Esophagus muscularis mucosa (tissue), 4 donors: ENCODE measurements around the gene SAXO1. TPM values are rescaled to one million over a fixed set of nuclear protein-coding genes. Genes with fewer than 3 reads are reported as not detected.

Source experiments
- DNase-seq: peaks from one replicate; pipeline ENCODE4 v3.0.0-alpha.2; 2017; ENCODE audit errors: extremely low spot score
- H3K27ac ChIP-seq, 4 donors: fragments of 200-600 bp; sonication (generic); replicated peaks in 1 of 4; 1 replicate in 3 of 4; 2 replicates in 1 of 4; pipeline ENCODE4 v1.5.1; 2016 to 2019; ENCODE audit warnings: mild to moderate bottlenecking in 1 of 4
- H3K27me3 ChIP-seq, 4 donors: fragments of 200-600 bp; sonication (generic); one replicate each; pipeline versions ENCODE4 v1.5.1 to v1.6.0; 2016 to 2019
- H3K36me3 ChIP-seq, 4 donors: fragments of 200-600 bp; sonication (generic); one replicate each; pipeline ENCODE4 v1.5.1; 2016 to 2019
- H3K4me1 ChIP-seq, 4 donors: fragments of 200-600 bp; sonication (generic); one replicate each; pipeline ENCODE4 v1.5.1; 2016 to 2019
- H3K4me3 ChIP-seq, 4 donors: fragments of 200-600 bp; sonication (generic); 1 replicate in 2 of 4; 2 replicates in 2 of 4; pipeline ENCODE4 v1.5.1; 2016 to 2019; ENCODE audit warnings: mild to moderate bottlenecking in 4 of 4, moderate library complexity in 1 of 4
- H3K9me3 ChIP-seq, 4 donors: fragments of 200-600 bp; sonication (generic); 1 replicate in 3 of 4; 2 replicates in 1 of 4; pipeline ENCODE4 v1.5.1; 2016 to 2019
- CTCF ChIP-seq, 3 experiments: fragments of 200-600 bp in 2 of 3; fragments of 450-650 bp in 1 of 3; sonication (generic) in 2 of 3; IDR thresholded peaks; one replicate each; pipeline ENCODE4 v1.5.1; 2017 to 2019; ENCODE audit warnings: antibody characterized with exemption in 3 of 3, mild to moderate bottlenecking in 2 of 3, moderate library complexity in 1 of 3
- EP300 ChIP-seq: sonication (generic); formaldehyde crosslinking; IDR thresholded peaks from one replicate; pipeline ENCODE4 v1.6.1; 2017; ENCODE audit warnings: antibody characterized with exemption
- POLR2A ChIP-seq: fragments of 450-650 bp; IDR thresholded peaks from one replicate; pipeline ENCODE4 v1.6.1; 2017; ENCODE audit warnings: antibody characterized with exemption, moderate library complexity, mild to moderate bottlenecking, low read depth
- POLR2AphosphoS5 ChIP-seq, 2 donors: sonication (generic); formaldehyde crosslinking; IDR thresholded peaks; one replicate each; pipeline ENCODE4 v1.6.1; 2017; ENCODE audit warnings: antibody characterized with exemption in 2 of 2
- WGBS: methylation state at CpG from one replicate; pipeline ENCODE4 v1.1.5; 2018; 5-methylcytosine and 5-hydroxymethylcytosine counted together
- intact Hi-C: fragments of 100-400 bp; cut with DNase I; formaldehyde crosslinking; loops from one replicate; pipeline ENCODE4 v1.15.1; 2023
- total RNA-seq, 4 donors: library from RNA; depleted of rRNA; stranded (reverse); fragments of >200 nt; gene quantifications; one replicate each; pipeline versions ENCODE4 v1.1.0 to v1.2.1, GENCODE V29; 2016

SAXO1 gene, protein sequence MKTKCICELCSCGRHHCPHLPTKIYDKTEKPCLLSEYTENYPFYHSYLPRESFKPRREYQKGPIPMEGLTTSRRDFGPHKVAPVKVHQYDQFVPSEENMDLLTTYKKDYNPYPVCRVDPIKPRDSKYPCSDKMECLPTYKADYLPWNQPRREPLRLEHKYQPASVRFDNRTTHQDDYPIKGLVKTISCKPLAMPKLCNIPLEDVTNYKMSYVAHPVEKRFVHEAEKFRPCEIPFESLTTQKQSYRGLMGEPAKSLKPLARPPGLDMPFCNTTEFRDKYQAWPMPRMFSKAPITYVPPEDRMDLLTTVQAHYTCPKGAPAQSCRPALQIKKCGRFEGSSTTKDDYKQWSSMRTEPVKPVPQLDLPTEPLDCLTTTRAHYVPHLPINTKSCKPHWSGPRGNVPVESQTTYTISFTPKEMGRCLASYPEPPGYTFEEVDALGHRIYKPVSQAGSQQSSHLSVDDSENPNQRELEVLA
- under 1 TPM in 2 of 4 donors, not detected in 2; 0.11 to 0.17 TPM for total RNA-seq

DNA sequence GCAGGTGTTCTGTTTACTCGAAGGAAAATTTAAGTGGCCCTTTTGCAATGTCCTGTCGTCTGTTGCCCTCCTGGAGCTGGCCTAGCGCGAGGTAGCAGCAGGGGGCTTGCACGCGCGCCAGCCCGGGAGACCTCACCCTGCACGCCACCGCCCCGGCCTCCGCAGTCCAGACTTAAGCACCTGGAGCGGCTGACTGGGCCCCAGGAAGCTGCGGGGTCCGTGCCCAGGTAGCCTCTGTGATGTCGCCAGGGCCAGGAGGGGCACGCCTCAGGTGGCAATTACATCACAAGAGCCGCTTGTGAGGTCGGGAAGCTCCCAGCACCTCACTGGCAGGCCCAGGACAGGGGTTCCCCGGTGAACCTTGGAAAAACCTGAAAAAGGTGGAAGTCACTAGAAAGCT is at the start of gene SAXO1:
TSS of gene SAXO1 (minus strand) at position 195 of the 400 bp plus-strand sequence. CDS start 301 bp downstream, outside the sequence.
- no peak within 1 kb of the TSS for H3K4me3 ChIP-seq
- H3K9me3 ChIP-seq = no peaks in the 10 kb centered on the region
- intact Hi-C loops = no loop called here
- H3K27ac ChIP-seq = no peak within 1 kb of the TSS
- no peaks in the 10 kb centered on the region for H3K36me3 ChIP-seq
- H3K4me1 ChIP-seq = no peaks in the 10 kb centered on the region
- WGBS = 72% methylated on average over 8 of the region's 20 CpGs
- DNase-seq = no peak
- no peak for TF ChIP-seq POLR2A
- no peak for TF ChIP-seq CTCF (IDR thresholded peaks at IDR 0.05)
- no peak for TF ChIP-seq EP300
- TF ChIP-seq POLR2AphosphoS5 (IDR thresholded peaks at IDR 0.05) = no peak
- peaks cover 0 to 4% (median 0%) of the 10 kb centered on the region in 4 donors for H3K27me3 ChIP-seq

GRCh38 chr9:19074836-19075235 is 41.8 kb upstream of the SAXO1 start:
- H3K4me1 ChIP-seq = no peaks in the 10 kb centered on the region
- TF ChIP-seq POLR2A (no peak), POLR2AphosphoS5 (IDR thresholded peaks at IDR 0.05) (no peak), EP300 (no peak)
- no peaks in the 10 kb centered on the region for H3K9me3 ChIP-seq
- intact Hi-C loops = no loop called here
- H3K4me3 ChIP-seq = no peak overlapping the region
- no peaks in the 10 kb centered on the region for H3K27me3 ChIP-seq
- H3K36me3 ChIP-seq = peaks cover 13 to 87% (median 67%) of the 10 kb centered on the region in 4 donors
- no peak for DNase-seq
- 84% methylated on average over 1 of the region's 1 CpG for WGBS
- H3K27ac ChIP-seq = no peak overlapping the region

DNA sequence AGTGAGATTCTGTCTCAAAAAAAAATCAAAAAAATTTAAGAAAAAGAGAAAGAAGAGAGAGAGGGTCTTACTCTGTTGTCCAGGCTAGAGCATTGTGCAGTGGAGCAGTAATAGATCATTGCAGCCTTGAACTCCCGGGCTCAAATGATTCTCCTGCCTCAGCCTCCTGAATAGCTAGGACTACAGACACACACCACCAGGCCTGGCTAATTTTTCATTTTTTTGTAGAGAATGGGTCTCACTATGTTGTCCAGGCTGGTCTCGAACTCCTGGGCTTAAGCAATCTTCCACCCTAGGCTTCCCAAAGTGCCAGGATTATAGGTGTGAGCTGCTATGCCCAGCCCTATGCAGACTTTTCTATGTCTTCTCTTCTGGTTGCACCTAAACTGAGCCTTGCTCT is 41.2 kb upstream of the SAXO1 start:
- Histone ChIP-seq H3K4me1 (no peaks in the 10 kb centered on the region), H3K36me3 (peaks cover 18 to 87% (median 67%) of the 10 kb centered on the region in 4 donors), H3K27me3 (no peaks in the 10 kb centered on the region), H3K9me3 (no peaks in the 10 kb centered on the region), H3K4me3 (no peak overlapping the region), H3K27ac (no peak overlapping the region)
- TF ChIP-seq POLR2AphosphoS5 (IDR thresholded peaks at IDR 0.05) = no peak
- TF ChIP-seq CTCF (IDR thresholded peaks at IDR 0.05) = no peak
- no peak for TF ChIP-seq POLR2A
- TF ChIP-seq EP300 = no peak
- 100% methylated on average over 2 of the region's 2 CpGs for WGBS
- DNase-seq = no peak
- intact Hi-C loops = no loop called here

GRCh38 chr9:19057033-19057432 is 24.0 kb upstream of the SAXO1 start:
- intact Hi-C loops = no loop called here

More at GRCh38 chr9:19057033-19057432, 24.0 kb upstream of the SAXO1 start:
- Histone ChIP-seq H3K9me3 (no peaks in the 10 kb centered on the region), H3K27ac (no peak overlapping the region), H3K27me3 (no peaks in the 10 kb centered on the region), H3K36me3 (peaks cover 0 to 54% (median 42%) of the 10 kb centered on the region in 4 donors), H3K4me3 (no peak overlapping the region), H3K4me1 (peaks cover 4 to 16% (median 12%) of the 10 kb centered on the region in 4 donors)
- TF ChIP-seq POLR2AphosphoS5 (IDR thresholded peaks at IDR 0.05) = no peak
- TF ChIP-seq CTCF (IDR thresholded peaks at IDR 0.05) = no peak
- no peak for TF ChIP-seq POLR2A
- TF ChIP-seq EP300 = no peak
- no peak for DNase-seq
